ENCODE data around the gene BRI3.

GRCh38 chr7:98278936-98279335, 2.5 kb upstream of the BRI3 start:
- no peak for TF ChIP-seq CTCF (optimal IDR thresholded peaks at IDR 0.05 in 1 of 3, IDR thresholded peaks at IDR 0.05 in 1 of 3, conservative IDR thresholded peaks at IDR 0.05 in 1 of 3; ENCODE audit: extremely low read depth in 1 of 3, insufficient read depth in 2 of 3, low read length in 3 of 3)
- no peak for TF ChIP-seq EZH2 (IDR thresholded peaks at IDR 0.05; ENCODE audit: low read length)
